BJ (cell line): ENCODE measurements around the gene TPM1. TPM values are rescaled to one million over a fixed set of nuclear protein-coding genes. Genes with fewer than 3 reads are reported as not detected.

Experiments
- CTCF ChIA-PET: fragments of 350-600 bp; formaldehyde crosslinking; extraction: SDS; loops from one replicate; lab custom pipeline; 2021; ENCODE audit warnings: antibody characterized with exemption, inconsistent platforms; lab: Yijun Ruan, JAX
- POLR2A ChIA-PET: fragments of 300-600 bp; sonication (Branson Sonifier 250); formaldehyde crosslinking; extraction: SDS; loops from one replicate; lab custom pipeline; 2021; ENCODE audit warnings: antibody characterized with exemption; lab: Charles Lee
- DNase-seq: peaks from one replicate; pipeline ENCODE4 v3.0.0-alpha.2; 2011; ENCODE audit warnings: low read depth
- H3K27me3 ChIP-seq: 2 replicates; pipeline ENCODE4 v1.6.0; 2011; ENCODE audit warnings: low read length; ENCODE audit not compliant: control insufficient read depth, insufficient read depth
- H3K36me3 ChIP-seq: 2 replicates; pipeline ENCODE4 v1.5.1; 2011; ENCODE audit warnings: low read length; ENCODE audit not compliant: control insufficient read depth, insufficient read depth
- H3K4me3 ChIP-seq: 2 replicates; pipeline ENCODE4 v1.5.1; 2011; ENCODE audit warnings: low read depth, mild to moderate bottlenecking, control low read depth, low read length
- CTCF ChIP-seq: IDR thresholded peaks from 2 replicates; pipeline ENCODE4 v1.5.1; 2011; ENCODE audit warnings: low read depth, mild to moderate bottlenecking, control low read depth, inconsistent platforms, low read length, moderate library complexity; ENCODE audit not compliant: insufficient read depth
- polyA plus RNA-seq: library from polyadenylated mRNA; depleted of rRNA; stranded (reverse); fragments of >200 nt; gene quantifications from 2 replicates; pipeline ENCODE4 v1.2.3, GENCODE V29; 2011

The TPM1 gene
- polyA plus RNA-seq, 1 experiment: 1,575 TPM

GRCh38 chr15:63018639-63019038 is 23.9 kb upstream of the TPM1 start:
- no peaks in the 10 kb centered on the region for H3K27me3 ChIP-seq
- H3K4me3 ChIP-seq: no peak overlapping the region
- POLR2A ChIA-PET: no interaction called here
- no peak for DNase-seq
- no peaks in the 10 kb centered on the region for H3K36me3 ChIP-seq
- no peak for TF ChIP-seq CTCF
- CTCF ChIA-PET: interaction anchor here (1.1 to 1.8 kb wide), 2 partner anchors 30 to 36 kb away, joined by 3 to 4 read pairs; no protein-coding TSS in a partner anchor

GRCh38 chr15:63019511-63020109 is 22.9 kb upstream of the TPM1 start:
- H3K27me3 ChIP-seq: no peaks in the 10 kb centered on the region
- POLR2A ChIA-PET: interaction anchor here (0.6 kb wide), 1 partner anchor 262 kb away, joined by 3 read pairs; no protein-coding TSS in a partner anchor
- CTCF ChIA-PET: interaction anchor here (1.1 to 1.8 kb wide), 2 partner anchors 29 to 37 kb away, joined by 3 to 4 read pairs; no protein-coding TSS in a partner anchor
- no peaks in the 10 kb centered on the region for H3K36me3 ChIP-seq
- no peak overlapping the region for H3K4me3 ChIP-seq
- no peak for TF ChIP-seq CTCF
- no peak for DNase-seq

GRCh38 chr15:63020128-63020527 is 22.4 kb upstream of the TPM1 start:
- H3K27me3 ChIP-seq: no peaks in the 10 kb centered on the region
- no peak for DNase-seq
- ChIA-PET CTCF (interaction anchor here (1.8 kb wide), 1 partner anchor 28 kb away, joined by 4 read pairs; no protein-coding TSS in a partner anchor), POLR2A (interaction anchor here (0.6 kb wide), 1 partner anchor 263 kb away, joined by 3 read pairs; no protein-coding TSS in a partner anchor)
- H3K4me3 ChIP-seq: no peak overlapping the region
- TF ChIP-seq CTCF: no peak
- no peaks in the 10 kb centered on the region for H3K36me3 ChIP-seq

GRCh38 chr15:63020759-63021430 is 21.7 kb upstream of the TPM1 start:
- no peak for DNase-seq
- Histone ChIP-seq H3K36me3 (no peaks in the 10 kb centered on the region), H3K27me3 (no peaks in the 10 kb centered on the region), H3K4me3 (no peak overlapping the region)
- ChIA-PET POLR2A (no interaction called here), CTCF (no interaction called here)
- no peak for TF ChIP-seq CTCF

- TF ChIP-seq CTCF: no peak
- no peak for DNase-seq
- POLR2A ChIA-PET: no interaction called here
- no peak overlapping the region for H3K4me3 ChIP-seq
- no peaks in the 10 kb centered on the region for H3K36me3 ChIP-seq
- H3K27me3 ChIP-seq: no peaks in the 10 kb centered on the region
- CTCF ChIA-PET: no interaction called here
Measured at GRCh38 chr15:63022181-63022580, 20.4 kb upstream of the TPM1 start.
